K562 (cell line): ENCODE measurements around the gene LGI4.
"Not testable (repeated sequence)": the region's sequence is repeated elsewhere in the genome, so short reads cannot be mapped to it uniquely, and the experiment has no call there.

Experiments
- CTCF ChIP-seq, 3 experiments: IDR thresholded peaks in 2 of 3; conservative IDR thresholded peaks in 1 of 3; 2 replicates each; pipeline ENCODE4 v1.5.1; 2011 to 2012; ENCODE audit warnings: low read length in 3 of 3, mild to moderate bottlenecking in 3 of 3, control low read depth in 2 of 3, improper control_type of control experiment in 1 of 3, inconsistent platforms in 1 of 3, low read depth in 1 of 3, mixed read lengths in 1 of 3, moderate library complexity in 1 of 3; ENCODE audit not compliant: insufficient read depth in 2 of 3
- GTF3C2 ChIP-seq: IDR thresholded peaks from 3 replicates; pipeline ENCODE4 v1.6.1; 2011; ENCODE audit warnings: borderline replicate concordance, mild to moderate bottlenecking, moderate library complexity; ENCODE audit not compliant: insufficient read length; ENCODE audit errors: extremely low read depth
- HNRNPH1 ChIP-seq: fragments of 200-400 bp; formaldehyde crosslinking; optimal IDR thresholded peaks from 2 replicates; pipeline ENCODE3; 2017; ENCODE audit warnings: low read depth, mild to moderate bottlenecking, low read length, moderate library complexity
- MAX ChIP-seq: sonication (generic); formaldehyde crosslinking; IDR thresholded peaks from 2 replicates; pipeline ENCODE4 v1.9.0; 2022; ENCODE audit warnings: mild to moderate bottlenecking, missing genetic modification reagents
- MED1 ChIP-seq: sonication (generic); formaldehyde crosslinking; IDR thresholded peaks from 2 replicates; pipeline ENCODE4 v1.8.1; 2023; ENCODE audit warnings: missing genetic modification reagents, borderline replicate concordance
- NCOA1 ChIP-seq: fragments of 450-650 bp; IDR thresholded peaks from 2 replicates; pipeline ENCODE4 v1.6.1; 2016; ENCODE audit warnings: low read depth
- PCBP1 ChIP-seq: fragments of 200-400 bp; formaldehyde crosslinking; IDR thresholded peaks from 2 replicates; pipeline ENCODE4 v1.6.1; 2018; ENCODE audit warnings: mild to moderate bottlenecking, low read depth, low read length; ENCODE audit not compliant: poor library complexity, severe bottlenecking
- POLR2AphosphoS2 ChIP-seq: IDR thresholded peaks from 2 replicates; pipeline ENCODE4 v1.6.1; 2012; ENCODE audit warnings: low read length, improper control_type of control experiment
- STAT6 ChIP-seq: sonication (generic); formaldehyde crosslinking; IDR thresholded peaks from 2 replicates; pipeline ENCODE4 v1.8.1; 2023; ENCODE audit warnings: mild to moderate bottlenecking, missing genetic modification reagents
- UBTF ChIP-seq, 2 experiments: IDR thresholded peaks; 2 replicates each; pipeline ENCODE4 v1.6.1; 2012; ENCODE audit warnings: improper control_type of control experiment in 2 of 2, low read depth in 2 of 2, low read length in 2 of 2, borderline replicate concordance in 1 of 2
- ZFPM2 ChIP-seq: fragments of 250-450 bp; sonication (Bioruptor Pico); IDR thresholded peaks from 2 replicates; pipeline ENCODE4 v1.5.1; 2022; ENCODE audit warnings: mild to moderate bottlenecking

- TF ChIP-seq HNRNPH1; CTCF (IDR thresholded peaks at IDR 0.05 in 2 of 3, conservative IDR thresholded peaks at IDR 0.05 in 1 of 3; ENCODE audit: insufficient read depth in 2 of 3, low read depth in 1 of 3, low read length in 3 of 3); UBTF (IDR thresholded peaks at IDR 0.05; ENCODE audit: borderline replicate concordance in 1 of 2, low read depth in 2 of 2, low read length in 2 of 2); MAX (CRISPR knock-in tag); ZFPM2 (CRISPR knock-in tag); GTF3C2; NCOA1; STAT6 (CRISPR knock-in tag); PCBP1; POLR2AphosphoS2; MED1 (CRISPR knock-in tag): not testable (repeated sequence)
Observed at GRCh38 chr19:35129724-35130274, 5.1 kb downstream of the LGI4 start.
